Measurements from ENCODE around the gene CHIA.
"Not testable (repeated sequence)": the region's sequence is repeated elsewhere in the genome, so short reads cannot be mapped to it uniquely, and the experiment has no call there.

The CHIA gene

DNA sequence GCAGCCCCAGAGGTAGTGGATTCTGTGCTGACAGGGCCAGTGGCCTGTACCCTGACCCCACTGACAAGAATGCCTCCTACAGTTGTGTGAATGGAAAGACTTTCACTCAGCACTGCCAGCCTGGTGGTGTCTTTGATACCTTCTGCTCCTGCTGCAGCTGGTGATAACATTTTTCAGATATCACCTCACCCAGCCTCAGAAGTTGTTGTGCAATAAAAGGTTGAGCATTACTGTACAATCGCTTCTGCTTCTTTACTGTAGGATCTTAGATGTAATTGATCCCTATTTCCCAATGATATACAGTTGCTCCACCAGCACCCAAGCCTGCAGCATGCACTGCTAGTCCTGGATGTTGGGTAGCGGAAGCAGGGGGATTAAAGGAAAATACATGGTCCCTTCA, 4.8 kb upstream of the CHIA start:
- no peak for DNase-seq (ENCODE audit: low read depth, low spot score)

DNA sequence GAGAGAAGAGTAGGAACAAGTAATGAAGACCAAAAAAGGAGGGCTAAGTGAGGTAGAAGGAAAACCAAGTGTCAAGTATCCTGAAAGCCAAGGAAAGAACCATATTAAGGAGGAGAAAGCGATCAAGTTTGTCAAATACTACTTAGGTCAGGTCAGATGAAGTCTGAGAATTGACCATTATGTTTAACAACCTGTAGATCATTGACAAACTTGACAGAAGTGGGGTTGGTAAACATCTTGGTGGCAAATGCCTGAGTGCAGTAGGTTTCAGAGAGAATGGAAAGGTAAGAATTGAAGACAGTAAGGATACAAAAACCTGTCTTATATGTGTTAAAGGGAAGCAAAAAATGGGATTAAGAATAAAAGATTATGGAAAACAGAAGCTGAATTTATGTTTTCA, 3.7 kb upstream of the CHIA start:
- no peak for DNase-seq (ENCODE audit: low read depth, low spot score)

DNA sequence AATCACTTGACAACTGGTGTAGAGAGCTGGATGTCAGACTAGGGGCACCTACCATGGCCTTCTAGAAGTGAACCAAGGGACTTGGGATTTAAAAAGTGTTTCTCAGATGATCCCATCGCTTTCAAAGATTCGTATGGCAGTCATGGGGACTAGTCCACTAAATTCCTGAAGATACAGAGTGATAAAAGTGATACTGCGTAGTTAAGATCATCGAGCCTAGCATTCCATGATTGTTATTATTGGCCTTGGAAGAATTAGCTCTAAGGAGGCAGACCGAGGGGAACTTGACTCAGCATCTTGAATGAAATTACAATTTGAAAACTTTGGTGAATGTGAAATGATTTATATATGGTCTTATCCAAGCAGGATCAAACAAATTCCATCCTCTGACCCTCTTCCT, 1.3 kb upstream of the CHIA start:
- DNase-seq (ENCODE audit: low read depth, low spot score): no peak

DNA sequence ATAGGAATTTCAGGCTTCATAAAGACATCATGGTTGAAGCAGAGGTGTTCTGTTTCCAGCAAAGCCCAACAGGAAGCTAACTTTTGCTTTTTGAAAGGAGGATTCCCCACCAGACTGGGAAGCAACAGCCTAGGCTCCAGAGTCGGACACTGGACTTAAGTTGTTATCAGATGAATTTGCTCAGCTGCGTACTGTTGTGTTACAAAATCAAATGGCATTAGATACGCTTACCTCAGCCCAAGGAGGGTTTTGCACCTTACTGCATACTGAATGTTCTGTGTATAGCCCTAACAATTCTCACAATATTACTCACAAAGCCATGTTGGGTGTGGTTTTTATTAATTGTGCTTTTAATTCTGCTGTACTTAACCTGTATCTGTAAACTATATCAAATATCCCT, 547 bp upstream of the CHIA start:
- no peak for DNase-seq (ENCODE audit: low read depth, low spot score)

DNA sequence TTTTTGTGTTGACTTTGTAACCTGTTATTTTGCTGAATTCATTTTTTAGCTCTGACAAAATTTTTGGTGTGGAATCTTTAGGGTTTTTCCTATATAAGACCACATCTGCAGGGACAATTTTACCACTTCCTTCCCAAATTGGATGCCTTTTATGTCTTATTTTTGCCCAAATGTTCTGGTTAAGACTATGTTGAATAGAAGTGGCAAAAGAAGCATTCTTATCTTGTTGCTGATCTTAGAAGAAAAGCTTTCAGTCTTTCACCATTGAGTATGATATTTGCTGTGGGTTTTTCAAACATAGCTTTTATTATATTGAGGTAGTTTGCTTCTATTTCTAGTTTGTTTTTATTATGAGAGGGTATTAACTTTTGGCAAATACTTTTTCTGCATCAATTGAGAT, 3.7 kb downstream of the CHIA start:
- DNase-seq (ENCODE audit: low read depth, low spot score): no peak

DNA sequence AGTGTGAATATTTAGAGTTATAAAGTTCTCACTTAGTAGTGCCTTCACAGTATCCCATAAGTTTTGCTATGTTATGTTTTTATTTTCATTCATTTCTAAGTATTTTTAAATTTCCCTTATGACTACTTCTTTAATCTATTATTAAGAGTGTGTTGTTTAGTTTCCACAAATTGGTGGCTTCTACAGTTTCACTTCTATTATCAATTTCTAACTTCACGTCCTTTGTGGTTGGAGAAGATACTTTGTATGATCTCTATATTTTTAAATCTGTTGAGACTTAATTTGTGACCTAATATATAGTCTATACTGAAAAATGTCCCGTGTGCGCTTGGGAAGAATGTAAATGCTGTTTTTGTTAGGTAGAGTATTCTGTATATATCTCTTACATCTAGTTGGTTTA, 11.7 kb downstream of the CHIA start:
- no peak for DNase-seq (ENCODE audit: low read depth, low spot score)

DNA sequence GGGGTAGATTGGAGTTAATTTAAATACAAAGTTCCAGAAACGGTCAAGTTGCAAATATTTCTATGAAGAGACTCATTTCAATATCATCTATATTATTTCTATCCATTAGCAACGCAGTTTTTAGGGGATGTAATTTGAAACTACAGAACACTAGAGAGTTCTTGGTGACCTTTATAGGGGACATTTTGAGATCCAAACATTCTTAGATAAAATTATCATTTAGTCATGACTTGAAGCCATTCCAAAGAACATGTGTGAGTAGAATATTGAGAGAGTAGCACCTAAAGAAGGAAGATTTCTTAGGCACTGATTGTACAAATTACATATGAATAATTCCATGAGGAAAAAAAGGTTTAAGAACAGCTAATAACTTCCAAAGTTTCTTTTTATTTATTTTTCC, 19.0 kb downstream of the CHIA start:
- no peak for DNase-seq (ENCODE audit: low read depth, low spot score)

DNA sequence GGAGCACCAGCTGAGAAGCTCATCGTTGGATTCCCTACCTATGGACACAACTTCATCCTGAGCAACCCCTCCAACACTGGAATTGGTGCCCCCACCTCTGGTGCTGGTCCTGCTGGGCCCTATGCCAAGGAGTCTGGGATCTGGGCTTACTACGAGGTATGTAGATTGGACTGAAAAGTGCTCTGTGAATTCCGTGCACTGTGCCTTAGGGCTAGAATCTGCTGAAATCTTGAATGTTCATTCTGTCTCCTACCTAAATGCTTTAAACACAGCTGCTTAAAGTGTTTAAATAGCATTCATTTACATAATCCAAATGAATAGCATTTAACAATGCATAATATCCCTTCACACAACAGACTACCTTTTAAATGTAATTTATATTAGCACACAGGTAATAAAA, 27.9 kb downstream of the CHIA start:
- DNase-seq (ENCODE audit: low read depth, low spot score): no peak

DNA sequence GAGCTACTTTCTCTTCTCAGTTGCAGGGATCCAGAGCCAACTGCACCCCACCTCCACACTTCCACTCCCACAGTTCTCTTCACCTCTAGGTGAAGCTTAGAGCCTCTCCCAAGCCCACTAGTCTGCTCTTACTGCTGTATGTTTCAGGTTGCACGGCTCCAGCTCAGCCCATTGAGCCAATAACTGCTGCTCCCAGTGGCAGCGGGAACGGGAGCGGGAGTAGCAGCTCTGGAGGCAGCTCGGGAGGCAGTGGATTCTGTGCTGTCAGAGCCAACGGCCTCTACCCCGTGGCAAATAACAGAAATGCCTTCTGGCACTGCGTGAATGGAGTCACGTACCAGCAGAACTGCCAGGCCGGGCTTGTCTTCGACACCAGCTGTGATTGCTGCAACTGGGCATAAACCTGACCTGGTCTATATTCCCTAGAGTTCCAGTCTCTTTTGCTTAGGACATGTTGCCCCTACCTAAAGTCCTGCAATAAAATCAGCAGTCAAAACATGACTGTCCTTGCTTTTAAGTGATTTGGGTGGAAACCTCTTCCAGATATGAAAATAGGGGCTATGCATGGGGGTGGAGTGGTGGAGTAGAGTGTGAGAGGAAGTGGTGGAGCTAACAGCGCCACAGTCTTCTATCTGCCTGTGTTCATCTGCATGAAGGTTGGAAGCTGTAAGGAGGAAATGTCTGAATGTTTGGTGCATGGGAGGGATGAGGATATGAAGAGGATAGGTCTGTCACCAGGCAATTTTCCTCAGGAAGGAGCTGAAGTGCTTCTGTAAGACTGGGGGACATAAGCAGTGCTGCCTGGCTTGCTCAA, 29.6 kb downstream of the CHIA start:
- no peak for DNase-seq (ENCODE audit: low read depth, low spot score)

DNA sequence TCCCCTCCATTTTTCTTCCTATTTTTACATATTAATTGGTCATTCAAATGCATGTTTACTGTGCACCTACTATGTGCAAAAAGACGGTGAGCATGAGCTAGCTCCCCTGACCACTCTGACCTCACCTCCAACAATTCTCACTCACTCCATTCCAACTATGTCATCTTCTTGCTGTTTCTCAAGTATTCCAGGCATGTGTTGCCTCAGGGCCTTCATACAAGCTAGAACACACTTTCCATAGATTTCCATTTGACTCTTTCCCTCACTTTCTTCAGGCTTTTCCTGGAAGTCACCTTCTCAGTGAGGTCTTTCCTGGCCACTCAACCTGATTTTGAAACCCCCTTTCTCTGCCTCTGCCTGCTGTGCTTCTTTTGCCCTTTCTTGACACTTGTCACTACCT, 32.6 kb downstream of the CHIA start:
- no peak for DNase-seq (ENCODE audit: low read depth, low spot score)

DNA sequence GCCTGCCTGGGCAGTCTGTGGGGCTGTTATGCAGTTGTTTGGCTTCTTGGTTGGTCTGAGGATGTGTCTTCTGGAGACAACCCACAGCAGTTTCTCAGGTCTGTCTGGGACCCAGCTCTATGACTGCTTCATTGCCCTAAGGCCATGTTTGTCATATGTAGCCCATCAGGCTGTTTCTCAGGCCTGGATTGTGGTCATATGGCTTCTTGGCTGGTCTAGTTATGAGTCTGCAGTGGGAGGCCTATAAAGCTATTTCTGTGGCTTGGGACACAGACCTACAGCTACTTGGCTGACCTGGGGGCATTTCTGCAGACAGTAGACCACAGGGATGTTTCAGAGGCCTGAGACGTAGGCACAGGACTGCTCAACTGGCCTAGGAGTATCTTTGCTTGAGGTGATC, 41.5 kb downstream of the CHIA start:
- no peak for DNase-seq (ENCODE audit: low read depth, low spot score)

DNA sequence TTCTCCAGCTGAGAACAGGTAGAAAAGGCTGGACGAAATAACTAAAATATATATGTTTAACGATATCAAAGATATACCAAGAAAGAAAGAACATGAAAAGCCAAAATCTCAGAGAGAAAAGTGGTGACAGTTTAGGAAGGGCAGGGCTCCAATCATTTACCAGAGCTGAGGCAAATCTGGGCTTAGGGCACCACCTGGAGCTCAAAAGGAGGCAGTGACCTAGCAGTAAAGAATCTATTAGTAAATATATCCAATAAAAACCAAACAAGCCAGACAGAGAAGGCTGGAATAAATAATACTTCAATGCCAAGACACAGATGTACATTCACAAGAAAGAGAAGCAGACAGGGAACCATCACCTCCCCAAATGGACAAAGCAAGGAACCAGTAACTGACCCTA, 43.5 kb downstream of the CHIA start:
- no peak for DNase-seq (ENCODE audit: low read depth, low spot score)

DNA sequence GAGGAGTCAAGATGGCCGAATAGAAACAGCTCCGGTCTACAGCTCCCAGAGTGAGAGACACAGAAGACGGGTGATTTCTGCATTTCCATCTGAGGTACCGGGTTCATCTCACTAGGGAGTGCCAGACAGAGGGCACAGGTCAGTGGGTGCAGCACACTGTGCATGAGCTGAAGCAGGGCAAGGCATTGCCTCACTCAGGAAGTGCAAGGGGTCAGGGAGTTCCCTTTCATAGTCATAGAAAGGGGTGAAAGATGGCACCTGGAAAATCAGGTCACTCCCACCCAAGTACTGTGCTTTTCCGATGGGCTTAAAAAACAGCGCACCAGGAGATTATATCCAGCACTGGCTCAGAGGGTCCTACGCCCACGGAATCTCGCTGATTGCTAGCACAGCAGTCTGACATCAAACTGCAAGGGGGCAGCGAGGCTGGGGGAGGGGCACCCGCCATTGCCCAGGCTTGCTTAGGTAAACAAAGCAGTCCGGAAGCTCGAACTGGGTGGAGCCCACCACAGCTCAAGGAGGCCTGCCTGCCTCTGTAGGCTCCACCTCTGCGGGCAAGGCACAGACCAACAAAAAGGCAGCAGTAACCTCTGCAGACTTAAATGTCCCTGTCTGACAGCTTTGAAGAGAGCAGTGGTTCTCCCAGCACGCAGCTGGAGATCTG, 44.7 kb downstream of the CHIA start:
- DNase-seq (ENCODE audit: low read depth, low spot score): not testable (repeated sequence)

DNA sequence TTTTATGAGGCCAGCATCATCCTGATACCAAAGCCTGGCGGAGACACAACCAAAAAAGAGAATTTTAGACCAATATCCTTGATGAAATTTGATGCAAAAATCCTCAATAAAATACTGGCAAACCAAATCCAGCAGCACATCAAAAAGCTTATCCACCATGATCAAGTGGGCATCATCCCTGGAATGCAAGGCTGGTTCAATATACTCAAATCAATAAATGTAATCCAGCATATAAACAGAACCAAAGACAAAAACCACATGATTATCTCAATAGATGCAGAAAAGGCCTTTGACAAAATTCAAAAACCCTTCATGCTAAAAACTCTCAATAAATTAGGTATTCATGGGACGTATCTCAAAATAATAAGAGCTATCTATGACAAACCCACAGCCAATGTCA, 48.2 kb downstream of the CHIA start:
- DNase-seq (ENCODE audit: low read depth, low spot score): not testable (repeated sequence)

DNA sequence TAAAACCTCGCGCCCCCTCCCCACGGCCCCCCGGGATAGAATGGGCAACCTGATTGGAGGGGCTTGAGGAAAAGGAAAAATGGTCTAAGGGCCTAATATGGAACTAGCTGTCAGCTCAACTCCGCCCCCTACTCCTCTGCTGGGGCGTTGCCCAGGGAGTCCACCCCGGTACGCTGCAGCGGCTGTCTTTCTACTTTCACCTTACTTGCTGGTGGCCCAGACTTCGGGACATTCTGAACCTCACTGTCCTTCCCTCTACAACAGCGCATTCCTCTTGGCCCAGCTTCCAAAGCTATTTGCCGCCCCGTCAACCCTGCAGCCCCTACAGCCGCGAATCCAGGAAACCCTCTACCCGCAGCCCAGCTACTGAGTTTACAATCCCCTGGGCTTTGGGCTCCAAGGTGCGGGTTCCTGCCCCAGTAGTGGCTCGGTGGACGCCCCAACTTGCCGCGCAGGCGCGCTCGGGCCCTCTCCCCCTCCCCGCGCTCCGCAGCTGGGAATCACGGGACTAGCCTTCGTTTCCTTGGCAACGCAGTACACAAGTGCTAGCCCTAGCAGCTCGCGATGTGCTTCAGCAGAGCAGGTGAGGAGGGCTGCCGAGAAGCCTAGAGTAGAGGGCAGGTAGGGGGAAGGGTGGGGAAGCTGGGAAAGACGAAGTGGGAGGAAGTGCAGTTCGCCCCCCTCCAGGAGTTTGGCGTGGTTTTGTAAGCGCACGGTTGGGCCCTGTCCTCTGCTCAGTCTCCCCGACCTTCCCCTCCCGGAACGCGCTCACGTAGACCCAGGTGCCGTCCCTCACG, 55.6 kb downstream of the CHIA start:
- peak; percentile 31 for DNase-seq (ENCODE audit: low read depth, low spot score)

DNA sequence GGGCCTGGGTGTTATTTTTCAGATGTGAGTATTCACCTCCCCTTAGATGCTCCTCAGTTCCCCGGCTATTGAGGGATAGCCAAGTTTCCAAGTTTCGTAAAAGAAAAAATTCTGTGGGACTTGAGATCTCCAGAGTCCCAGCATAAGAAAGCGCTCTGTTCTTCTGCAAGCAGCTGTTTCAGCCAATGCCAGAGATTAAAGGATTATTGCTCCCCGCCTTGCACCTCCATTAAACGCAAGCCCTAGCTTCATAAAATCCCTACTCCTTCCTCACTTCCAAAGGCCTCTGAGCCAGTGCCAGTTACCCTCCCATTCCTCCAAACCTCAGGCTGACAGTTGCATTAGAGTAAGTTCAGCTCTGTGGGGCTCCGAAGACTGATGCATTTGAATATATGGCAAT, 56.4 kb downstream of the CHIA start:
- no peak for DNase-seq (ENCODE audit: low read depth, low spot score)

DNA sequence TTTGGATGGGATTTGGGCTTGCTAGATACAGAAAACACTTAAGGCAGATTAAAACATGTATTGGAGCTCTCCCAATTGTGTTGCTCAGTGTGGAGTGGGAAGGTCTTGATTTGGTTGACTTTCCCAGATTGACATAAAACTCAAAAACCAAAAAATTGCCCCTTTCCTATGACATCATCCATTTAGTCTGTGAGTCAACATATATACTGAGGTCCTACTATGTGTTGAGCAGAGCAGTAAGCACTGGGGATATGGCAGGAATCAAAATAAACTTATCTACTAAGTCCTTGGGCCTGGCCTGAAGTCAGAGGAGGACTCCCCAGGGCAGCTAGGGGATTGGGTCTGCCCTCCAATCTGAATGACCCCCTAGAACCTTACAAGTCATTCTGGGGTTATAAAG, 61.0 kb downstream of the CHIA start:
- no peak for DNase-seq (ENCODE audit: low read depth, low spot score)

DNA sequence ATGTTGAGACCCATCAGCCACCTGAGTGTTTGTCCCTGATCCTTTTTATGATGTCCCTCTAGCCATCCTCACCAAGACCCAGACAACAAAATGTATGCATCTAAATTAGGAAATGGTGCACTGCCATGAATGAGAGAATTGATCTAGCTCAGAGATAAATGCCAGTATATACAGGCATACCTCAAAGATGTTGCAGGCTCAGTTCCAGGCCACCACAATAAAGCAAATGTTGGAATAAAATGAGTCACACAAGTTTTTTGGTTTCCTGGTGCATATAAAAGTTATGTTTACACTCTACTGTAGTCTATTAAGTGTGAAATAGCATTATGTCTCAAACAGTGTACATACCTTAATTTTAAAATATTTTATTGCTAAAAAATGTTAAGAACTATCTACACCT, 63.9 kb downstream of the CHIA start:
- DNase-seq (ENCODE audit: low read depth, low spot score): no peak

DNA sequence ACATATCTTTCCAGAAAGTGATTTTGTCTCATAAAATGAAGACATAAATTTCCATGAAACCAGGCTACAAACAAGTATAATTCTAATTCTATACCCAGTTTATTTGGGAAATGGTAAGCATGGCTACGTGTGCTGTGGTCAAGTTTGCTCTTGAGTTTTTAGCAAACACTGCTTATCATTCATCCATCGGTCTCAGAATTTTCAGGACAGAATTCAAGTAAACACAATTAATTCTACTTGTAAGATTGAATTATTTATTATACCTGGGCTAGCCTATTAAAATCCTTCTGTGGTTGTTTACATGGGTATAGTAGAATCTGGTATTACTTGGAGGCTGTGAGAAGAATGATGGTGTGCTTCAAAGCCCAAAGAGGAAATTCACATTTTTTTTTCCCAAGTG, 68.3 kb downstream of the CHIA start:
- DNase-seq (ENCODE audit: low read depth, low spot score): no peak

DNA sequence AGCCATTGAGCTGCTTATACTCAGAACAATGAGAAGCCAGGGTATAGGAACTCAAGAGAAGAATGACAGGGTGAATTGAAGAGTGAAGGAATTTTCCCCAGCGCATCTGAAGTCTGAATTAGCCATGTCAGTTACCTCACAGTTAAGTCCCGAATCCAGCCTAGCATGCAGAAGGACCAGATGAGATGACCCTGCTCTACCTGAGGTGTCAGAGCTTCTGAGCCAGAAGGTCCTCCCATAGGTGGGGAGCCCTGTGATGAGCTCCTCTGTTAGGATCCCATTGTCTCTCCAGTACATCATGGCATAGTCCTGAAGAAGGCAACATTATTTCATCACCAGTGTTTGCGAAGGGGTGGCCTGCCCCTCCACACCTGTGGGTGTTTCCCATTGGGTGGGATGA, 68.7 kb downstream of the CHIA start:
- DNase-seq (ENCODE audit: low read depth, low spot score): no peak

DNA sequence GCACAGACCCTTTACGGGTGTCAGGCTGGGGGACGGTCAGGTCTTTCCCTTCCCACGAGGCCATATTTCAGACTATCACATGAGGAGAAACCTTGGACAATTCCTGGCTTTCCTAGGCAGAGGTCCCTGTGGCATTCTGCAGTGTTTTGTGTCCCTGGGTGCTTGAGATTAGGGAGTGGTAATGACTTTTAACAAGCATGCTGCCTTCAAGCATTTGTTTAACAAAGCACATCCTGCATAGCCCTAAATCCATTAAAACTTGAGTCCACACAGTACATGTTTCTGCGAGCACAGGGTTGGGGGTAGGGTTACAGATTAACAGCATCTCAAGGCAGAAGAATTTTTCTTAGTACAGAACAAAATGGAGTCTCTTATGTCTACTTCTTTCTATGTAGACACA, 69.6 kb downstream of the CHIA start:
- DNase-seq (ENCODE audit: low read depth, low spot score): not testable (repeated sequence)

DNA sequence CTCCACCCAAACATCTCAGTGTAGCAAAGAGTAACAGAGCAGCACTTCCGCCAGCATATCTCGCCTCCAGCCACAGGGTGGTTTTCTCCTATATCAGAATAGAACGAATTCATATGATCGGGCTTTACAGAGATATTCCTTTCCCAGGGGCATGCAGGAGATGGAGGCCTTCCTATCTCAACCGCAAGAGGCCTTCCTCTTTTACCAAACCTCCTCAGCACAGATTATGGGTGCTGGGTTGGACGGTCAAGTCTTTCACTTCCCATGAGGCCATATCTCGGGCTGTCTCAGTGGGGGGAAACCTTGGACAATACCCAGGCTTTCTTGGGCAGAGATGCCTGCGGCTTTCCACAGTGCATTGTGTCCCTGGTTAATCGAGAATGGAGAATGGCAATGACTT, 71.1 kb downstream of the CHIA start:
- no peak for DNase-seq (ENCODE audit: low read depth, low spot score)

DNA sequence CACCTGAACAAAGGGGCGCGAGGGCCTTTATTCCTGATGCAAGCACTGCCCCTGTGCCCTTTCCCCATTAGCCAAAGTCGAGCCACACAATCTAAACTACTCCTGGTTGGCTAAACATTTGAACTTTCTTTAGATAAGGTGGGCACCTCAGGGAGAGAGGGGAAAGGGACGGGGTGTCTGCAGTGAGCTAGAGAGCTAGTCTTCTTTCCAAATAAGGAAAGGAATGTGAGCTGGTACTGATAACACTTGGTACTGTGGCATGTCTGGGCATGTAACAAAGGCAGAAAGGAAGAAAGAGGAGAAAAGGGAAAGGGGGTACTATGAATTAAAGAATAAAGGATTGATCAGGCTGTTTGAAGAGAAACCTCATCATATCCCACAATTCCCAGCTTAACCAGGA, 74.0 kb downstream of the CHIA start:
- no peak for DNase-seq (ENCODE audit: low read depth, low spot score)
